HG03039 (cell line): ENCODE measurements around the gene ITPRIP.

Experiments used
- ATAC-seq: cut with Tn5 transposase; IDR thresholded peaks from one replicate; pipeline ENCODE4 v1.9.1; 2021; ENCODE audit warnings: mild to moderate bottlenecking, moderate library complexity; ENCODE audit not compliant: unreplicated experiment

ITPRIP gene

GRCh38 chr10:104309980-104310978 is 28.0 kb downstream of the ITPRIP start:
- no peak for ATAC-seq

GRCh38 chr10:104308439-104308903 is 29.8 kb downstream of the ITPRIP start:
- peak; percentile 52 for ATAC-seq

GRCh38 chr10:104307576-104308438 is 30.5 kb downstream of the ITPRIP start:
- no peak for ATAC-seq

DNA sequence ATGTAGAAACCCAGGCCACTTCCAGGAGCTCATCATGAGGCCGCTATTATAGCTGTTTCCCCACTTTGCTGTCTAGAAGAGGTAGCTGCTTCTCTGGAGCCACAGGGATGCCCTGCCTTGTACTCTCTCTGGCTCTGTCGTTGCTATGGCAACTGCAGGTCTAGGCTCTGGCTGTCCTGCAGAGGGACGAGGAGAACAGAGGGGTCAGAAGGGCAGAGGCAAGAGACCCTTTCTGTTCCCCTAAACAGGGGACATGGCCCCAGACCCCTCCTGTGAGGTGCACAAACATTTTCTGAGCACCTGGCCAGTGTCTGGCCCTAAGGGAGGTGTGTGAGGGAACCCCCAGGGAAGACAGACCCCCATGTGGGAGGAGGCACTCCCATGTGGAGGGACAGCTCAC is 31.4 kb downstream of the ITPRIP start:
- no peak for ATAC-seq

GRCh38 chr10:104304927-104305326 is 33.3 kb downstream of the ITPRIP start:
- ATAC-seq, result no peak

- ATAC-seq, result no peak
Measured at GRCh38 chr10:104304356-104304745, 33.9 kb downstream of the ITPRIP start.

GRCh38 chr10:104303594-104304355 is 34.5 kb downstream of the ITPRIP start:
- ATAC-seq, result no peak

GRCh38 chr10:104301907-104302690 is 36.2 kb downstream of the ITPRIP start:
- ATAC-seq, result no peak

DNA sequence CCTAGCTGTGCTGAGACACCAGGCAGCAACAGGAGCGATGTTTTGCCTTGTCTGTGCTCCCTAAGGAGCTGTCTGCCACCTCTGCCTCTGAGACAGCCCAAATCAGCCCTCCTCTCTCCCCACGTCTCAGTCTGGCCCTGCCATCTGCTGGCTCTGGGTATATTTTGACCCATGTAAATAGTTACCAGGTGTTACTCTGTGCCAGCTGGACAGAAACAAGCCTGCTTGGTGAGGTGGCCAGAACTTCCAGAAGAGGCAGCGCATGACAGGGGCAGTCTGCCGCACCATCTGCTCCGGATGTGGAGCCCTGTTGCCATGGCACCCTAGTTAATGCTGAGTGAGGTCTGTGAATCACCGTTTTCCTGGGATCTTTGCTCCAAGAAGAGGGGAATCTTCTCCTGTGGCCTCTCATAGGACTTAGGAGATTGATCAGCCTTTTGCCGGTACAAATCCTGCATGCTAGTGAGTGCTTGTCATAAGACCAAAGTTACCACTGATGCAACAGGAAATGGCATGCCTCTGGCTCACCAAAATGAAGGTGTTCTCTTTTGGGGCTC is 37.5 kb downstream of the ITPRIP start:
- ATAC-seq, result no peak

DNA sequence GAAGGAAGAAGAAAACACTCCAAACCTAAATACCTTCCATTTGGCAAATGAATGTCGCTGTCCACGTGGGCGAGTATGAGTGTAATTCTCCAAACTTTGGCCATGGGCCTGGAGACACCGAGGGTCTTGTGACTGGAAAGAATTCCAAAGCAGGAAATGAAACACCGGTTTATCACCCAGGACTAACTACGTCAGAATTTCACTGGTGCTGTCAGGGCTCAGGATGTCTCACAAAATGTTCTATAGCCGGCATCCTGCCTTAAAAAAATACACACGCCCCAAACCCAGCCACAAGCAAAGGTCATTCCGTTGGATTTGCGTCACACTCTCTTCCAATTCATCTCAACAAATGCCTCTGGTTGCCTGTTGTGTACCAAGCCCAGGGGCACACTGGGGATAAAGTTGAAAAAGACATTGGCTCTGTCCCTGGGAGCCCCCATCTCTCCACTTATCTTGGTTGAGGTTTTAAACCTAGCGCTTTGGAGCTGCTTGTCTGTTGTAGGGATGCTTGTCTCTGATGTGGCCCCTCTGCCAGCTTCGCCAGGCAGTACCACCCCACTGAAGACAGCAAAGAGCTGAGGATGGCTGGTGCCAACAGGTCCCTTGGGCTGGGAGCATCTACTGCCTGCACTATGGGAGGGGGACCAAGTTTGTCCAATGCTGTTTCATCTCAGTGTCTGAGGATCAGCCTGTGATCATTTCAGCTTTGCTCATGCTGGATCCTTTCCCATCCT is 38.1 kb downstream of the ITPRIP start:
- no peak for ATAC-seq

DNA sequence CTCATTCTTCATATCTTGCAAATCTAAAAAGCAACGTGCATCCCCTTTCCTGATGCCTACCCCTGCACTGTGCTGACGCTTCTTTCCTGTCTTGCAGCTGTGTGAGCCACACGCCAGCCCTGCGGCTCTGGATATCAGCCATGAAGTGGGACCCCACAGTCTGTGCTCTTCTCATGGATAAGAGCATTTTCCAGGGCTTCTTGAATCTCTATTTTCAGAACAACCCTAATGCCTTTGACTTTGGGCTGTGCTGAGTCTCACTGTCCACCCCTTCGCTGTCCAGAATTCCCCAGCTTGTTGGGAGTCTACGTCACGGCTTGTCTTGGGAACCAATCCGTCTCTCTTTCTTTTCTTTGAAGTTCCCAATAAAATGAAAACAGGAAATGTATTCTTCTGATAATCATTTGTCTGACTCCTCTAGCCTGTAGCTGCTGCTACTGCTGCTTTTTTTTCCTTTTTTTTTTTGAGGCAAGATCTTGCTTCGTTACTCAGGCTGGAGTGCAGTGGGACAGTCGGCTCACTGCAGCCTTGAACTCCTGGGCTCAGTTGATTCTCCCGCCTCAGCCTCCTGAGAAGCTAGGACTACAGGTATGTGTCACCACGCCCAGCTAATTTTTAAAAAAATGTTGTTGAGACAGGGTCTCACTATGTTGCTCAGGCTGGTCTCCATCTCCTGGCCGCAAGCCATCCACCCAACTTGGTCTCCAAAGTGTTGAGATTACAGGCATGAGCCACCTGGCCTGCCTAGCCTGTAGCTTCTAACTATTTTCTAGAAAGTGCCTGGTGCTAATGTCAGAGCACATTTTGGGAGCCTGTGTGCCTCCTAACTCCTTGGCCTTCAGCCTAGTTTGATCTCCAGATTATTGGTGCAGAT is 39.0 kb downstream of the ITPRIP start:
- no peak for ATAC-seq

- ATAC-seq, result no peak
Measured at GRCh38 chr10:104297697-104298660, 40.3 kb downstream of the ITPRIP start.

DNA sequence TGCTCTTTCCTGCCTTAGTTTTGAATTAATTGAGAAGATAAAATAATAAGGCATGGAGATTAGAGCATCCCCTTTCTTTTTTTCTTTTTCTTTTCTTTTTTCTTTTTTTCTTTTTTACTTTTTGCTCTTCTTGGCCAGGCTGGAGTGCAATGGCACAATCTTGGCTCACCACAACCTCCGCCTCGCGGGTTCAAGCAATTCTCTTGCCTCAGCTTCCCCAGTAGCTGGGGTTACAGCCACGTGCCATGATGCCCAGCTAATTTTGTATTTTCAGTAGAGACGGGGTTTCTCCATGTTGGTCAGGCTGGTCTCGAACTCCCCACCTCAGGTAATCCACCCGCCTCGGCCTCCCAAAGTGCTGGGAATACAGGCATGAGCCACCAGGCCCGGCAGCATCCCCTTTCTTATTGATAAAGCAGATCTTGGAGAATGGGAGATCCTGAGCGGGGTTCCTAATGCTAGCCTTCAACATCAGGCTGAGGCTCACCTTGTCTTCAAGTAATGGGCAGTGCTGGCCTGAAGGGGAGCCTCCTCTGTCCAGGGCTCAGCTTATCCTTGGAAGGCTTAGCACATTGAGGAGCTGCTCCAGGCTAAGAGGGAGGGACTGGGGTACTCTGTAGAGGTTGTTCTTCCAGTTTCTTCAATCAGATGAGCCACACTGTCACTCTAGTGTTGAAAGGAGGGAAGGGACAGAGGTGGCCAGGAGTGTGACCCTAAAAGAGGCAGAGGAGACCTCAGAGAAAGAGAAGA is 41.4 kb downstream of the ITPRIP start:
- no peak for ATAC-seq

DNA sequence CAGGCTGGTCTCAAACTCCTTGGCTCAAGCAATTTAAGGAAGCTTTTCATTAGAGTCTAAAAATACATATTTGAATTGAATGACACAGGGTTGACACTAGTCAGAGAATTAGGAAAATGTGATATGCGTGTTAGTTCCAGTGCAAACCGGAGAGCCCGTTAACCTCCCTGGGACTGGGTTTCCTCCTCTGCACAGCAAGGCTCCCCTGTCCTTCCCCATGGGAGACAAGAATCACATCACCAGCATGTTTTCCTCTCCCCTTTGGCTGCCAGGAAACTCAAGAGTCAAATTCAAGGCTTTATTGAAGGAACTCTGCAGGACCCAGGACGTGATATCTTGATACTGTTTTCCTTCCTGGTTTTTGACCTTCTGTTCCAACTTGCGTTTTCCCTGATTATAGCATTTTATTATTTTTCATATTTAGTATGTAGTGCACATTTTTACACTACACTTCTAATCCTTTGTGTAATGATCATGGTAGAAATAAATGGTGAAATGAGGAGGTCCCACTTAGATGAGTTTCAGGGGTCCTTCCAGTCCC is 44.4 kb downstream of the ITPRIP start:
- ATAC-seq, result no peak

DNA sequence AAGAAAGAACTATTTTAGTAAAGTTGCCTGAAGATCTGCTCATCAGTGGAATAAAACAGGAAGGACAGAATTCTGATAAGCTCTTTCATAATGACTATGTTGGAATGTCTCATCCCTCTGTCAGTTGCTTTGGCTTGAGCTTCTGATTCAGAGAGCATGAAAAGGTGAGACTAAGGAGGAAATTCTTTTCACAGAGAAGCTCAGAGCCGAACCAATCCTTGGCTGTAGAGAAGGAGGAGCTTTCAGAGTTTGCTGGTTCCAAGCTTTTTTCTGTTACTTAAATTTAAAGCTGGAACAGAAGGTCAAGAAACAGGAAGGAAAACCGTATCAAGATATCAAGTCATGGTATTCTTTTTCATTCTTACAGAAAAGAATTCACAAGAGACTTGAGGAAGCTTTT is 45.3 kb downstream of the ITPRIP start:
- ATAC-seq, result no peak

GRCh38 chr10:104291439-104291951 is 46.8 kb downstream of the ITPRIP start:
- ATAC-seq, result peak; percentile 98
